H1 (cell line): ENCODE measurements around the gene SIX3. TPM values are rescaled to one million over a fixed set of nuclear protein-coding genes. Genes with fewer than 3 reads are reported as not detected.
A peak's percentile ranks its signal among the peaks of the same experiment; 100 is the strongest.

Source experiments
- CBX5 ChIP-seq: fragments of 300-800, 300-1000 bp; sonication (generic); IDR thresholded peaks from 2 replicates; pipeline ENCODE4 v1.7.1; 2016; ENCODE audit warnings: antibody characterized with exemption, low read length, low read depth
- CHD7 ChIP-seq: fragments of 300-600 bp; sonication (generic); IDR thresholded peaks from 2 replicates; pipeline ENCODE4 v1.7.1; 2012; ENCODE audit warnings: low read length, moderate library complexity, mild to moderate bottlenecking, inconsistent platforms; ENCODE audit not compliant: insufficient replicate concordance
- FOSL1 ChIP-seq: IDR thresholded peaks from 2 replicates; pipeline ENCODE4 v1.6.1; 2011; ENCODE audit warnings: mild to moderate bottlenecking, low read depth, low read length, moderate library complexity; ENCODE audit not compliant: insufficient read depth
- MAX ChIP-seq: IDR thresholded peaks from 2 replicates; pipeline ENCODE4 v1.6.1; 2012; ENCODE audit warnings: inconsistent platforms
- RNF2 ChIP-seq: fragments of 200-900, 300-1000 bp; sonication (generic); IDR thresholded peaks from 2 replicates; pipeline ENCODE4 v1.7.1; 2016; ENCODE audit warnings: borderline replicate concordance, low read depth, mild to moderate bottlenecking, antibody characterized with exemption, low read length; ENCODE audit not compliant: poor library complexity, severe bottlenecking; ENCODE audit errors: missing control alignments
- RXRA ChIP-seq: IDR thresholded peaks from 2 replicates; pipeline ENCODE4 v1.6.1; 2011; ENCODE audit warnings: low read depth, mild to moderate bottlenecking, low read length, moderate library complexity; ENCODE audit not compliant: insufficient read depth
- SP1 ChIP-seq: IDR thresholded peaks from 2 replicates; pipeline ENCODE4 v1.6.1; 2011; ENCODE audit warnings: low read depth, low read length
- TAF1 ChIP-seq: IDR thresholded peaks from 2 replicates; pipeline ENCODE4 v1.6.1; 2011; ENCODE audit warnings: mild to moderate bottlenecking, low read depth, low read length
- polyA plus RNA-seq, 7 experiments: library from polyadenylated mRNA; depleted of rRNA in 3 of 7; stranded (reverse) in 5 of 7; unstranded in 2 of 7; fragments of >200 nt in 5 of 7; fragments of 200-250 nt in 2 of 7; gene quantifications; 1 replicate in 5 of 7; 2 replicates in 1 of 7; 4 replicates in 1 of 7; pipeline versions ENCODE4 v1.2.1 to v1.2.3, GENCODE V29; 2011 to 2013; ENCODE audit warnings: missing spikeins in 2 of 7, mixed read lengths in 2 of 7
- total RNA-seq: library from RNA; stranded (reverse); fragmentation: NEBNext Ultra II Directional; extraction: Animal tissue kit (Norgen Biotek cat#: 25700); gene quantifications from 2 replicates; pipeline ENCODE4 v1.2.1, GENCODE V29; 2021
- TF ChIP-seq, protein P1 (sequence below): IDR thresholded peaks from 2 replicates; pipeline ENCODE4 v1.6.1; 2012; ENCODE audit warnings: inconsistent platforms

The SIX3 gene
- total and polyA plus RNA-seq, 2 of the 8 experiments (the other 6 are each of a cell fraction or from before 2014, with no cell fraction given) = 0.02 to 0.19 TPM

GRCh38 chr2:44934983-44935728, 6.3 kb upstream of the SIX3 start (continued):
- TF ChIP-seq CHD7 (no peak), RXRA (no peak), SP1 (no peak), MAX (no peak), FOSL1 (no peak), RNF2 (peak; percentile 86), CBX5 (no peak), TAF1 (no peak)
- TF ChIP-seq, protein P1, sequence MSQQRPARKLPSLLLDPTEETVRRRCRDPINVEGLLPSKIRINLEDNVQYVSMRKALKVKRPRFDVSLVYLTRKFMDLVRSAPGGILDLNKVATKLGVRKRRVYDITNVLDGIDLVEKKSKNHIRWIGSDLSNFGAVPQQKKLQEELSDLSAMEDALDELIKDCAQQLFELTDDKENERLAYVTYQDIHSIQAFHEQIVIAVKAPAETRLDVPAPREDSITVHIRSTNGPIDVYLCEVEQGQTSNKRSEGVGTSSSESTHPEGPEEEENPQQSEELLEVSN = no peak
